ENCODE measurements around the gene SLC4A5.

DNA sequence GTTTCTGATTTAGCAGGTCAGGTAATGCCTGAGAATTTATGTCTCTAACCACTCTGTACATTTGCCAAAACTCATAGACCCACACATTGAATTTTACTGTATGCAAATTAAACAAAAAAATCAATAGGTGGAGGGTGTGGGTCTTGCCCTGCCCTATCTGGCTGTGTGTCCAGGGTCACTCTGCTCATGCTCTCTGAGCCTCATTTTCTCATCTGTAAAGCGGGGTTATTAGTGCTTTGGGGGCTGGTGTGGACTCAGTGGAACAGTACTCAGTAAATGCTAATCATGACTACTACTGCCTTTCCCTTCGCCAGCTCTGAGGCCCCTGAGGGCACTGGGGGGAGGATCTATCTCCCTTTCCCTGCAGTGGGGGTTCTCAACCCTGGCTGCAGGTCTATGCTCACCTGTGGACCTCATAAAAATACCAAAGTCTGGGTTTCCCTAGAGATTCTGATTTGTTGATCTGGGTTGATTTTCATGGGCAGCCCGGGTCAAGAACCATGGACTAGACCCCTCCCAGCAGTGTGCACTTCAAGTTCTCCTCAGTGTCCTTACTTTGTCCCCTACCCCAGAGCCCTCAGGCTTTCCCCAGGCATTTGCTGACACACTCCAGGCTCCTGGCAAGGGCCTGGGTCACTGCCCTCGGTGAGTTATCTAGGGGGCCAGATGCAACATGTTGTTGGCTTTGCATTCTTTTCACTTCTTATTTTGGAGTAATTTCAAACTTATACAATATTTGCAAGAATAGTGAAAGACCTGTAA, 117.3 kb downstream of the SLC4A5 start:
- no peak for TF ChIP-seq POLR2A (IDR thresholded peaks at IDR 0.05)
- TF ChIP-seq, protein P1, sequence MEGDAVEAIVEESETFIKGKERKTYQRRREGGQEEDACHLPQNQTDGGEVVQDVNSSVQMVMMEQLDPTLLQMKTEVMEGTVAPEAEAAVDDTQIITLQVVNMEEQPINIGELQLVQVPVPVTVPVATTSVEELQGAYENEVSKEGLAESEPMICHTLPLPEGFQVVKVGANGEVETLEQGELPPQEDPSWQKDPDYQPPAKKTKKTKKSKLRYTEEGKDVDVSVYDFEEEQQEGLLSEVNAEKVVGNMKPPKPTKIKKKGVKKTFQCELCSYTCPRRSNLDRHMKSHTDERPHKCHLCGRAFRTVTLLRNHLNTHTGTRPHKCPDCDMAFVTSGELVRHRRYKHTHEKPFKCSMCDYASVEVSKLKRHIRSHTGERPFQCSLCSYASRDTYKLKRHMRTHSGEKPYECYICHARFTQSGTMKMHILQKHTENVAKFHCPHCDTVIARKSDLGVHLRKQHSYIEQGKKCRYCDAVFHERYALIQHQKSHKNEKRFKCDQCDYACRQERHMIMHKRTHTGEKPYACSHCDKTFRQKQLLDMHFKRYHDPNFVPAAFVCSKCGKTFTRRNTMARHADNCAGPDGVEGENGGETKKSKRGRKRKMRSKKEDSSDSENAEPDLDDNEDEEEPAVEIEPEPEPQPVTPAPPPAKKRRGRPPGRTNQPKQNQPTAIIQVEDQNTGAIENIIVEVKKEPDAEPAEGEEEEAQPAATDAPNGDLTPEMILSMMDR (IDR thresholded peaks at IDR 0.05) = no peak
- TF ChIP-seq EP300 (IDR thresholded peaks at IDR 0.05) = no peak
